ENCODE data around the gene ANKRA2. TPM values are rescaled to one million over a fixed set of nuclear protein-coding genes. Genes with fewer than 3 reads are reported as not detected.

The ANKRA2 gene
- total RNA-seq, 1 donor from 2014 or later: 18.8 TPM

DNA sequence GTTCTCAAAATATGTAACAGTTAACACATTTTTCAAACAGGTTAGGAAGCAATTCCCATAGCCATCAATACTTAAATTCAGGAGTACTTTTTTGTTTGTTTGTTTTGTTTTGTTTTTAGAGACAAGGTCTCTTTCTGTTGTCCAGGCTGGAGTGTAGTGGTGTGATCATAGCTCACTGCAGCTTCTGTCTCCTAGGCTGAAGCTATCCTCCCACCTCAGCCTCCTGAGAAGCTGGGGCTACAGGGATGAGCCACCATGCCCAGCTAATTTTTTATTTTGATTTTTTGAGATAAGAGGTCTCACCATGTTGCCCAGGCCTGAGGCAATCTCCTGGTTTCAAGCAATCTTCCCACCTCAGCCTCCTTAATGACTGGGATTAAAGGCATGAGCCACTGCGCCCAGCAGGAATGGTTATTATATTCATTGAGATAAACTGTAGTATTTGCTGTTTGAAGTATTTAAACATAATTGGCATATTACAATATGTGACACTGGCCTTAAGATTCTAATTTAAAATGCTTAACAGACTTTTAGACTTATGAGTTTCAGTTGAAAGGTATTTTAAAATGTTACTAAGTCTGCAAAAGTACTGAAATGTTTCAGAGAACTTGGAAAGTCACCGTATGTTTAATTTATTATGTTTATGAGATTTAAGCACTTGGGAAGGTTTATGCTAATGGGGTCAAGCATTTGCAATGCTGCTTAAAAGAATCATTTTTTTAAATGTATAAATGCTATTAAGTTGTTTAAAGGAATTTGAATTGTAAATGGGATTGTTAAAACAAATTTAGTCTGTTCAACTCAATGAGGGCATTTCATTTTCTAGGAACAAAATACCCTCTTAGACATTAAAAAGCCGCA, 17.1 kb upstream of the ANKRA2 start:
- Mint-ChIP-seq H3K4me3 (ENCODE audit: unreplicated experiment) (no peak overlapping the region), H3K27me3 (ENCODE audit: unreplicated experiment) (no peaks in the 10 kb centered on the region), H3K36me3 (ENCODE audit: unreplicated experiment) (no peaks in the 10 kb centered on the region), H3K9me3 (ENCODE audit: unreplicated experiment) (no peaks in the 10 kb centered on the region), H3K27ac (ENCODE audit: unreplicated experiment) (no peak overlapping the region), H3K4me1 (ENCODE audit: low read depth, unreplicated experiment) (no peaks in the 10 kb centered on the region)
- TF ChIP-seq, protein P1, sequence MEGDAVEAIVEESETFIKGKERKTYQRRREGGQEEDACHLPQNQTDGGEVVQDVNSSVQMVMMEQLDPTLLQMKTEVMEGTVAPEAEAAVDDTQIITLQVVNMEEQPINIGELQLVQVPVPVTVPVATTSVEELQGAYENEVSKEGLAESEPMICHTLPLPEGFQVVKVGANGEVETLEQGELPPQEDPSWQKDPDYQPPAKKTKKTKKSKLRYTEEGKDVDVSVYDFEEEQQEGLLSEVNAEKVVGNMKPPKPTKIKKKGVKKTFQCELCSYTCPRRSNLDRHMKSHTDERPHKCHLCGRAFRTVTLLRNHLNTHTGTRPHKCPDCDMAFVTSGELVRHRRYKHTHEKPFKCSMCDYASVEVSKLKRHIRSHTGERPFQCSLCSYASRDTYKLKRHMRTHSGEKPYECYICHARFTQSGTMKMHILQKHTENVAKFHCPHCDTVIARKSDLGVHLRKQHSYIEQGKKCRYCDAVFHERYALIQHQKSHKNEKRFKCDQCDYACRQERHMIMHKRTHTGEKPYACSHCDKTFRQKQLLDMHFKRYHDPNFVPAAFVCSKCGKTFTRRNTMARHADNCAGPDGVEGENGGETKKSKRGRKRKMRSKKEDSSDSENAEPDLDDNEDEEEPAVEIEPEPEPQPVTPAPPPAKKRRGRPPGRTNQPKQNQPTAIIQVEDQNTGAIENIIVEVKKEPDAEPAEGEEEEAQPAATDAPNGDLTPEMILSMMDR (IDR thresholded peaks at IDR 0.05; ENCODE audit: partially characterized antibody, unreplicated experiment): no peak
- no peak for DNase-seq

DNA sequence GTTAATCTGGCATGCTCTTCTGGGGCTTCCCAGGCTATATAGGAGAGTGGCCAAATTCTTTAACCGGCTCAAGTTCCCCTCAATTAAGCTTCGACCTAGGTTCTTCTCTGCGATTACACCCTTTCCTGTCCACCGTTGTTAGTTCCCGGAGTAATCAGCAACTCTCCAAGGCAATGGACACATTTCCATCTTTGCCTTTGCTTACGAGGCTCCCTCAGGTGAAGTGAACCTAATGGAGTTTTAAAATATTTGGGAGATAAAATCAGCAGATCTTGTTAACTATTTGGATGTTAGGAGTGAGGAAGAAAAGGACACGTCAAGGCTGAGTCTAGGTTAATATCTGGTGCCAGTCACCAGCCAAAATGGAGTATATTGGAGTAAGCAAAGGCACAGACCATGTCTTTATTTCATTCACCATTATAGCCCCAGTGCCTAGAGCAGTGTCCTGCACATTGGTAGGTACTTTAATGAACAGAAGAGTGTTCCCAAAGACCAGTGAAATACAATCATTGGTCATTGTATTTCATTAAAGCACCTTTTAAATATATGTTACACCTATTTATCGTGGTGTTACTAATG, 619 bp upstream of the ANKRA2 start:
- Mint-ChIP-seq H3K27ac (ENCODE audit: unreplicated experiment) (peak overlapping the region; percentile 60), H3K4me1 (ENCODE audit: low read depth, unreplicated experiment) (peaks cover 8% of the 10 kb centered on the region), H3K36me3 (ENCODE audit: unreplicated experiment) (no peaks in the 10 kb centered on the region), H3K9me3 (ENCODE audit: unreplicated experiment) (peaks cover 6% of the 10 kb centered on the region), H3K4me3 (ENCODE audit: unreplicated experiment) (peak overlapping the region; percentile 93), H3K27me3 (ENCODE audit: unreplicated experiment) (peaks cover 5% of the 10 kb centered on the region)
- TF ChIP-seq, protein P1 (IDR thresholded peaks at IDR 0.05; ENCODE audit: partially characterized antibody, unreplicated experiment): no peak
- no peak for DNase-seq

DNA sequence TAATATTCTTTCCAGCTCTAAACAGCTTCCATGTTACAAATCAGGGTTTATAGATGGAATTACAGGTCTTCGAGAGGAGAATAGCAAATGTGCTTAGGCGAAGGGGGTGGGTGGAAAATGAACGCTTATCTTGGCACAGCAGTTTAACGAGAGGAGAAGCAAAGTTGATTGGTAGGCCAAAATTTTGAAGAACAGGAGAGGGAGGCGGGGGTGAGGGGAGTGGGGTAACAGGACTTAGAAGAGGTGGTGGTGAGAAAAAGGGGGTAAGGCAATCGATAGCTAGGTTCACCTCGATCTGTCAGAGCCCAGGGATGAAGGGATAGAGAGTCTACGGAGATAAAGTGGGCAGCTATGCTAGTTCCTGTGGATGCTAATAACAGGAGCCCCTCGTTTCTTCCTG, 764 bp downstream of the ANKRA2 start:
- Mint-ChIP-seq H3K27me3 (ENCODE audit: unreplicated experiment) (peaks cover 5% of the 10 kb centered on the region), H3K9me3 (ENCODE audit: unreplicated experiment) (peaks cover 6% of the 10 kb centered on the region), H3K4me1 (ENCODE audit: low read depth, unreplicated experiment) (peaks cover 8% of the 10 kb centered on the region), H3K27ac (ENCODE audit: unreplicated experiment) (peak overlapping the region; percentile 95), H3K36me3 (ENCODE audit: unreplicated experiment) (peaks cover 4% of the 10 kb centered on the region), H3K4me3 (ENCODE audit: unreplicated experiment) (peak overlapping the region; percentile 93)
- DNase-seq: no peak
- TF ChIP-seq, protein P1 (IDR thresholded peaks at IDR 0.05; ENCODE audit: partially characterized antibody, unreplicated experiment): no peak

DNA sequence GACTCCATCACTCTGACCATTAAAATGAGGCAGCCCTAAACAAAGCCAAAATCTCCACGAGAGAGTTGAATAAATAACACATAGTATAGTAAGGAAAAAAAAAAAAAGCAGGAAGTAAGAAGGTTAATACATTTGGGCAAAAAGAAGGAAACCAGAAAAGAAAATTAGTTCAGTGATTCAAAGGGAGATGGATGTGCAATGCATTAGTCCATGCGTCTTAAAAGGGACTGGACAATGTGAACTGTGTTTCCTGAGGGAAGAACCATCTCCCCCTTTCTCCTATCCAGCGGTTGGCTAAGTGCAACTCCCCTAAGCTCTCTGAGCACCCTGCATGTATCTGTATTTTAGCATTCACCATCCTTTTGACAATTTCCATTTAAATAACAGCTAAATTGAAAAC, 1.4 kb downstream of the ANKRA2 start:
- TF ChIP-seq, protein P1 (IDR thresholded peaks at IDR 0.05; ENCODE audit: partially characterized antibody, unreplicated experiment): no peak
- Mint-ChIP-seq H3K4me3 (ENCODE audit: unreplicated experiment) (peak overlapping the region; percentile 93), H3K9me3 (ENCODE audit: unreplicated experiment) (peaks cover 6% of the 10 kb centered on the region), H3K27me3 (ENCODE audit: unreplicated experiment) (peaks cover 5% of the 10 kb centered on the region), H3K4me1 (ENCODE audit: low read depth, unreplicated experiment) (peaks cover 8% of the 10 kb centered on the region), H3K36me3 (ENCODE audit: unreplicated experiment) (peaks cover 4% of the 10 kb centered on the region), H3K27ac (ENCODE audit: unreplicated experiment) (peak overlapping the region; percentile 29)
- no peak for DNase-seq

DNA sequence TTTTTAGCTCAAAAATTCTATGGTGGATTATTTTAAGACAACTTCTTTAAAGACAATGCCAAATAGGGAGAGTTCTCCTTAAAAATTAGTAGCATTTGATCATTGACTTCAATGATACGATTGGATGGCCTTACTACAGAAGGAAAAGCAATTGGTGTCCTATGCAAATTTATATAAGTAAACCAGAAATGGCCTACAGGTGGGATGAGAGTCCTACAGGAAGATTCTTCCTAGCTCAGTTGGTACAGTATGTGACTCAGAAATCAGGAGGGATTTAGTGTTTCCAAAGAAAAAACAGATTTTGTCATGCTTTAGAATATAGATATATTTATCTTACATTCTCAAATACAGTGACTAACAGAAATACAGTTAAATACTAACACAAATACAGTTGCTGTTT, 6.5 kb downstream of the ANKRA2 start:
- no peak for DNase-seq
- Mint-ChIP-seq H3K27ac (ENCODE audit: unreplicated experiment) (no peak overlapping the region), H3K9me3 (ENCODE audit: unreplicated experiment) (no peaks in the 10 kb centered on the region), H3K4me1 (ENCODE audit: low read depth, unreplicated experiment) (peaks cover 6% of the 10 kb centered on the region), H3K4me3 (ENCODE audit: unreplicated experiment) (no peak overlapping the region), H3K36me3 (ENCODE audit: unreplicated experiment) (peaks cover 4% of the 10 kb centered on the region), H3K27me3 (ENCODE audit: unreplicated experiment) (no peaks in the 10 kb centered on the region)
- TF ChIP-seq, protein P1 (IDR thresholded peaks at IDR 0.05; ENCODE audit: partially characterized antibody, unreplicated experiment): no peak

Data from glutamatergic neuron (in vitro differentiated cells).